ENCODE data around the gene QSOX2.

Gene QSOX2

GRCh38 chr9:136201609-136202453 is 43.8 kb downstream of the QSOX2 start:
- no peak for DNase-seq

DNA sequence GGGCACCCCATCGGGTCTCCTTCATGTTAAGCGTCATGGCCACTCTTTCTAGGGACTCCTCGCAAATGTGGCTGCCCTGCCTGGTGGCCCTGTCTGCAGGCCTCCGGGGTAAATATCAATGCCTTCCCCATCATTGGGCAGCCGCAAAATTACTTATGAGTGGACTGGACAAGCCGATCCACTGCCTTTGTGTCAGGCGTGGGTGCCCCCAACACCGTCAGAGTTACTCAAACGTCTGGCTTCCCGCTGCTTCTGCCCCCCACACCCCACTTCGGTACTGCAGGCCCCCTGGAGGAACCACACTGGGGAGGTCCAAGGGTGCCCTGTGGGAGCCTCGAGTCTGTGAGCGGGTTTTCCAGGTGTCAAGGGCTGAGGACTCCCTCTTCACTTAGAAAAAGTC is 44.4 kb downstream of the QSOX2 start:
- no peak for DNase-seq

DNA sequence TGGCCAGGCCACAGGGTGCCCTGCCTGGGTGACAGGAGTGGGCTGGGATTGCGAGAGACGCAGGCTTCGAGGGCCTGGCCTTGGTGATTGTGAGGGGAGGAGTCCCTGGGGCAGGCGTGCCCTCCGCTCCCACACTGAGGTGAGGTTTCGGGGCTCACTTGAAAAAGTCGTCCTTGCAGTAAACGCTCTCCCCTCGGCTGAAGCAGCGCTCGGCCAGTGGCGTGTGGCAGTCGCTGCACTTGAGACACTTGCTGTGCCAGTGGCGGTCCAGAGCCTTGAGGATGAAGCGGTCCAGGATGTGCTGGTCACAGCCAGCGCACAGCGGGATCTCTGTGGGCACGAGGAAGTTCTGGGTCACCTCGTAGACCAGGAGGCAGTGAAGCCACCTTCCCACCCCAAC is 45.2 kb downstream of the QSOX2 start:
- DNase-seq, result no peak

- DNase-seq, result no peak
These were observed 46.0 kb downstream of the QSOX2 start for GRCh38 chr9:136199391-136200288.

- no peak for DNase-seq
These were observed 47.0 kb downstream of the QSOX2 start for GRCh38 chr9:136198605-136199083.

DNA sequence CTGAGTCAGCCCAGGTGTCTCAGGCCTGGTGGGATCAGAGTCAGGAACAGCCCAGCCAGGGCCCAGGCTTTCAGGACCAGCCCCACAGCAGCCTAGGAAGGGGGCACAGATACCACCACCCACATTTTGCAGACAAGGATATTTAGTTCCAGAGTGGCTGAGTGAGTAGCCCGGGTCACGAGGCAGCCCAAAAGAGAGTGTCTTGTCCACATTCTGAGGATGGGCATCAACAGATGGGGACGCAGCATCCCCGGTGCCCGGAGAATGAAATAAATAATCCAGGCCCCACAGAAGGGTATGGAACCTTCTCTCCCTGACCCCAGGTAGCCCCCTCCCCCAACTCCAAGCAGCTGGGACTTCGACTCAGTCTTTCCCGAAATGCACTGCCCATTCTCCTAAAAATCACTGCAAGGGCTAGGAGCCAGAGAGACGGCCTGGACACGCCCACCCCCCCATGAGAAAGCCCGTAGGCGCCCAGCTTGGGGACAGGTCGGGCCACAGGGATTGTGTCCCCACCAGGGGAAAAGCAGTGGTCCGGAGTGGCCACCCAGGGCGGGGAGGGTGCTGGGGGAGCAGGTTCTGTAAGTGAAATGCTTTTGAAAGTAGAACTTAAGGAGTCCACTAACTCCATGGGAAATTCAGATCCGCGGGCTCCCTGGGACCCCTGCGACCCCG is 47.5 kb downstream of the QSOX2 start:
- DNase-seq, result no peak

DNA sequence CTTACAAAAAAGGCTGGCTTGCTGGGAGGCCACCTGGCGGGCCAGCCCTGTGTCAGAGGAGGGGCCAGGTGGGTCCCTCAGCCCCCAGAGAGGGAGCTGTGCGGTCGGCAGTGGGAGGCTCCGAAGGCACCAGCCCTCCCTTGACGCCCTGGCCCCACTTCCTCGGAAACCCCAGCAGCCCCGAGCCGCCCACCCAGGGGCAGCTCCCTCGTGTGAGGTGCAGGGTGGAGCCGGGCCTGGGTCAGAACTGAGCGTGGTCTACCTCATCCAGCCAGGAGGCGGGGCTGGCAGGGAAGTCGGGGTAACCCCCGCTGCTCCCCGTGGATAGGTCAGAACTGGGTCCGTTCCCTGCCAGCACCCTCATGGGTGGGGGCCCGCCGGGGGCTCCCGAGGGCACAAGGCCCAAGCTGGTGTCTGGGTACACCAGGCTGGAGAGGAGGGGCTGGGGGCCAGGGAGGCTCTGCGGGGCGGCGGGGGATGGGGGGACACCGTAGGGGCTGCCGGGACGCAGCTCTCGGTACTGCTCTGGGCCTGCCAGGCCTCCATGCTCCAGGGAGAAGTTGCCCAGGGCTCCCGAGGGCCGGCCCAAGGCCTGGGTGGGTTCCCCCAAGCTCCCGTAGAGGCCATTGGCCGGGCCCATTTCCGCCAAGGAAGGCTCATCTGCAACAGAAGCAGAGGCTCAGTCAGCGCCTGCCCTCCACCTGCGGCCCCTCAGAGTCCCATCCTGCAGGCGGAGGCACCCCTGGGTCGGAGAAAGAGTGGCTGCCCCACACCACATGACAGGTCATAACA is 48.3 kb downstream of the QSOX2 start:
- no peak for DNase-seq

DNA sequence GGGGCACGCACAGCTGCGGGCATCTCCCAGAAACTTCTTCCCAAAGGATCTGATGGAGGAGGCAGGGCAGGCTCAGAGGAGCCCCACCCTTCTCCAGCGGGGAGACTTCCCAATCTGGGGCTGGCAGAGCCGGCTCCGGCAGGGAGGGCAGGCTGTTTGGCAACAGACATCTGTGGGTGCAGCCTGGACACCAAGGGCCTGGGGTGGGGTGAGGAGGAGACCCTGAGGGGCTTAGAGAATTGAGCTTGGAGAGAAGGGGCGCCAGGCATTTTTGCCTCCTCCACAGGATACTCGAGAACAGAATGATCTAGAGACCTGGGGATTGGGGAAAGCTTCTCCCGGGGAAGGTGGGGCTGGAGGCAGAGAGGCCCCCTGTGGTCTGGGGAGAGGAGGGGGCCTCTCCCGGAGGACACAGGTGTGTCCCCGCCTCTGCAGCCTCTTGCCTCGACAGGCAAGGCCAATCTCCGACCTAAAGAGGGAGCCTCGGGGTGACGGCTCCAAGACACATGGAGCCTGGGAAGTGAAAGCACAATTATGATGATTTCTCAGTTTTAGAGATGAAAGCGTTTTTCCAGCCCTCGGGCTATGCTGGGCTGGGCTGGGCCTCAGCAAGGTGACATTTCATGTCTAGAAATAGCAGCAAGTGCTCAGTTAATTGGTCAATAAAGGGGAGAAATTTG is 49.1 kb downstream of the QSOX2 start:
- DNase-seq, result no peak

DNA sequence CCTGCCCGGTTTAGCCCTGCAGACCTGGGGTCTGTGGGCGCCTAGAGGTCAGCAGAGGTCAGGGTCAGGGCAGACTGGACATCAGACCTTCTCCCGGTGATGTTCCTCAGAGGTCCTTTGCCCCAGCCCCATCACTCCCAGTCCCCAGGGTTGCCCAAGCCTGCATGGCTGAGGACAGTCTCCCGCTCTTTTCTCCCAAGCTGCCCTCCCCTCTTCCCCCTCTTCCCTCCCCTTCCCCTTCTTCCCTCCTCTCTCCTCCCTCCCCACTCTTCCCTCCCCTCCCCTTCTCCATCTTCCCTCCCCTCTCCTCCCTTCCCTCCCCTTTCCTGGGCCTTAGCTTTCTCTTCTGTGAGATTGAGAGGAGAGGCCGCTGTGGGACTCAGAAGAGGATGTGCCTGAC is 51.1 kb downstream of the QSOX2 start:
- no peak for DNase-seq

GRCh38 chr9:136193891-136194279 is 51.7 kb downstream of the QSOX2 start:
- DNase-seq, result no peak

- DNase-seq, result no peak
These were observed 52.3 kb downstream of the QSOX2 start for GRCh38 chr9:136193127-136193890.

GRCh38 chr9:136192289-136193126 is 53.1 kb downstream of the QSOX2 start:
- no peak for DNase-seq

DNA sequence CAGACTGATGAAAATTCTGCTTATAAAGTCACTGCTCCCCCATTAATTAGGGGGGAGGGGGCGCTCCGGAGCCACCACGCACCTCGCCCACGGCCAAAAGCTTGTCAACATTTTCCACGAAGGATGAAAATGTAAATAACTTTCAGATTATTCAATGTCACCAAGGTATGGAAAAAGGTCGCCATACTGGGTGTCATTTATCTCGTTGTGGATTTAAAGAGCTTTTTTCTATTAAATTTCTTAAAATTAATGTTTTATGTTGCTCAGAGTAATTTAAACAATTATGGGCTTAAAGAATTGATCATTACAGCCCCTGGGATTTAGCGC is 53.7 kb downstream of the QSOX2 start:
- no peak for DNase-seq

DNA sequence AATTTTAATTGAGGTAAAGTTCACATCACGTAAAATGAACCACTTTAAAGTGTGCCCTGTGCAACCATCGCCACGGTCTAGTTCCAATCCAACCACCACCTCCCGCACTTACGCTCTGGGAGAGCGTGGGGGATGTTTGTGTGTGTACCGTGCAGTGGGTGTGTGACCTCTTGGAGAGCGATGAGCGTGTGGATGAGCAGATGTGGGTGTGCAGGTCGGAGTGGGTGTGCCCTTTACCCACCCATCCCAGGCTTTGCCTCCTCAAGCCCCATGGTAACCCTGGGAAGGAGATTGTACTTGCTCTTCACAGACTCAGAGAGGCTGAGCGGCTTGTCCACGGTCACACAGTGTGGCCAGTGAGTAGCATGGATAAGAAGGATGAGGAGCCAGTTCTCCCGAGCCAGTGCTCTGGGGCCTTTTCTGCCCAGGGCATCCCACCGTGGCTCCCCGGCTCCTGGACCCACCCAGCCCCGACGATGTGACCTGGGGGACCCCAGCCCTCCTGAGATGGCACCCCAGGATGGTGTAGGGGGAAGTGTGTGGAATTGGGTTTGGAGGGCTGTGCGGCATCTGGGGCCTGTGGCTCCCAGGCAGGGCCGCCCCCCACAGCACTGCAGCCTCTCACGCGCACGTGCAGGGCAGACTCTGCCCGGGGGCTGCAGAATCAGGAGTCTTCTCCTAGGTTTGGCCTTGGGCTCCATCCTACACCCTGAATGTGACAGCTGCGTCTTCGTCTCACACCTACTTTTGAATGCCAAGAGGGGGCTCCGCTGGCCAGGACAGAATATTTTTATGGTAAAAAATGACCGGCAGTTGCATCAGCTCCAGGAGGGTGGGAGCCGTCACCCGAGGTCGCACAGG is 54.3 kb downstream of the QSOX2 start:
- DNase-seq, result no peak

GRCh38 chr9:136190656-136191055 is 55.0 kb downstream of the QSOX2 start:
- no peak for DNase-seq

DNA sequence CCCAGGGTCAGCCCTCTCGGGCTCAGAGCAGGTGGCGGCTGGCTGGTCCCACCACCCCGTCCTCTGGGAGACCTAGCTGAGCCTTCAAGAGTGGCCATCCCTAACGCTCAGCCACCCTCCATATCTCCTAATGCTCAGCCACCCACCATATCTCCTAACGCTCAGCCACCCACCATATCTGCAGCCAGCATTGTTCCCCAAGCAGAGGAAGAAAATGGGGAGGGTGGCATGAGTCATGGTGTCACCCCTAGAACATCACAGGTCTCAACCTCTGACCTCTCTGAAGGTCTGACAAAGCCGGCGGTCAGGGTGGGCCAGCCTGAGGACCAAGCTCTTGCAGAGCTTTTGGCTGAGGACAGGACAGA is 55.4 kb downstream of the QSOX2 start:
- DNase-seq, result no peak

- DNase-seq, result no peak
These were observed 56.0 kb downstream of the QSOX2 start for GRCh38 chr9:136189394-136190236.

All from DMS153 (cell line).